HG02763 (cell line): ENCODE results near the gene KLF6.
A peak's percentile ranks its signal among the peaks of the same experiment; 100 is the strongest.

ENCODE experiments used
- ATAC-seq: cut with Tn5 transposase; IDR thresholded peaks from one replicate; pipeline ENCODE4 v1.9.1; 2021; ENCODE audit warnings: mild to moderate bottlenecking, moderate library complexity; ENCODE audit not compliant: unreplicated experiment

KLF6 gene

DNA sequence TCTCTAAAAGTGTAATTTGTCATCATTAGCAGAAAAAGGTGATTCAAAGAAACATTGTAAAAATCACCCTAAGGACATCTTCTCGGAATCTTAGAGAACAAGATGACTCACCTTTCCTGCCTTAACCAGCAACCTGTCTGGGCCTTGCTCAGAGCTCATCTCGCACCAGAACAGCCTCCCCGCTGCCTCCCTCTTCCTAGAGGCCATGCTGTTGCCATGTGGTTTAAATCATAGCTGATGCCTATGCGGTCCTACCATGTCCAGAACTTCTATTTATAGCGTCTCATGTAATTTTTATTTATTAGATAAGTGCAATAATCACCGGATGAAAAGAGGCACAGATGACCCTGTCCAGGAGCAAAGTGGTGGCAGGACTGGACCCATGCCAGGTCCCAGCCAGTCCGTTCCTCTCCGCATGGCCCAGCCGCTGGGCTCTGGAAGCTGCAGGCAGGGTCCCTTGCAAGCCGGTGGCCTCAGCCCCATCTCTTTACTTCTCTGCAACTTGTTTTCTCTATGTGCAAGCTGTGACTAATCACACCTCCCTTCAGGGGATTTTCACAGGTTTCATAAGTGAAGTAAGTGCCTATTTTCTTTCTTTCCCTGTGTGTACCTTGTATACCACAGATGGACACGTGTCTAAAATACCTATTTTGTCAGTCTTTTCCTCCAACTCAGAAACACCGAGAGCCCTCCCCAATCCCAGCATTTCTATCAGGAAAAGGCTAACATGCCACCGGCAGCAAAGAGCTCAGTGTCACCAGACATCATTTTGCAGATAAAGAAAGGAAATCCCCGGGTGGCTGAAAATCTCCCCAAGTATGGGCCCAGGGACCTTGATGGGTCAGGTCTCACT is 27.1 kb downstream of the KLF6 start:
- ATAC-seq = peak; percentile 76

DNA sequence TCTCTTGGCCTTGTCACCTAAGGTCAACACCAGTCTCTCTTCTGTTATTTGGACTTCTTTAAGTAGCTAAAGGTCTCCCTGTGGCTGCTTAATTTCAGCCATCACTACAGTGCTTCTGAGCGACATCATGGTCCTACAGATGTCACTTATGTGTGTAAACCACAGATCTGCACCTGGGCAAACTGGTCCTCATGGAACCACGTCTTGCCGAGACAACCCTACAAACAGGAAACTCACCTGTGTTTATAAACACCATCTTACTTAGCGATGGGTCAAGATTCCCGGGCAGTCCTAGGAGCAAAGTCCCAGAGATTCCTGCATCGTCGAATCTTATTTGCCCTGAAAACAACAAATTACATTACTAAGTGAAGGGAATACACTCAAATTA is 27.8 kb downstream of the KLF6 start:
- ATAC-seq = no peak

DNA sequence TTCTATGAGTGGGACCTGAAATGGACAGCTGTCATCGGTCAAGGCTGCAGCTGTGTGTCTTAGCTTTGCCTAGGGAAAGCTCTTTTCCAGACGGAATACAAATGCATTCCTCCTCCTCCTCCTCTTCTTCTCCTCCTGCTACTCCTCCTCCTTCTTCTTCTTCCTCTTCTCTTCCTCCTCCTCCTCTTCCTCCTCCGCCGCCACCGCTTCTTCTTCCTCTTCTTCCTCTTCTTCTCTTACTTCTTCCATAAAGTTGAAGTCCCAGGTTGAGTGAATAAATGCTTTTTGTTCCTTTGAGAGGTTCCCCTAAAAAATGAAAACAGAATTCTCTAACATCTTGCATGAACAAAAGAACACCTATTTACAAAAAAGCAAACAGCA is 28.7 kb downstream of the KLF6 start:
- no peak for ATAC-seq

DNA sequence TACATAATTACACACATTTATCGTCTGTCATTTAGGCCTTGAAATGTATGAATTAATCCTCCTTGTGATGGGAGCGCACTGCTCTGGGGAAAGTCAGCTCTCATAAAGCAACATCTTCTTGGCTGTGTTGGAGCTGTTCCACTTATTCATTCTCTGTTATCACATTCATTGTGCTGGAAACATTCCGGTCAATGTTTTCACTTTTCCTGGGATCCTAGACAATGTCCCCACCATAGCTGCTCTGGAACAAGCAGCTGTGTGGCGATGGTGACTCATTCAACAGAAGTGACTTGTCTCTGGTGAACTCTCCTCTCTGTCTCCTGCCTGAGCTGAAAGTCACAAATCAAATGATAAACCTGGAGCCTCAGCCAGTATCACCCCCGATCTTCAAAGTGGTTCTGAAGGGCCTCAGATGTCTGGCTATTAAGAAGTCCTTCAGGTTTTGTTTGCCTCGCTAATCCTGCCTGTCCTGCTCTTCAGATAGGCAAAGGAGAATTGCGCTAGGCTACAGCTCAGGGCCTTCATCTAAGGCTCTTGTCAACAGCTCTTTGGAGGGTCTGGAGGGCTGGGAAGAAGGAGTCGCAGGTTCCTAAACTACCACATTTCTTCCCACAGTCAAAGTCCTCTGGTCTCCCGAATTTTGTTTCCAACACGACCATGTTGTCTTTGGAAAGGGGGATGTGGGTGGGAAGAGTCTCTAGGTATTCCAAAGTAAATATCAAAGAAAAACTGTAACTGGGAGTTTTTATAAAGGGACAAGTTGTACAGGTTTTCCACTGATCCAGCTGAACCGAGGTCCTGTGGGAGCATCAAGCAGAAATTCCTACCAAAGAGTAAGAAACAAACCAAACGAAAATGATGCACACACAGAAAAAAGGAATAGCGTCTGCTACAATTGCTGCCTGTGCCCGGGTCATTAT is 29.3 kb downstream of the KLF6 start:
- ATAC-seq = no peak

DNA sequence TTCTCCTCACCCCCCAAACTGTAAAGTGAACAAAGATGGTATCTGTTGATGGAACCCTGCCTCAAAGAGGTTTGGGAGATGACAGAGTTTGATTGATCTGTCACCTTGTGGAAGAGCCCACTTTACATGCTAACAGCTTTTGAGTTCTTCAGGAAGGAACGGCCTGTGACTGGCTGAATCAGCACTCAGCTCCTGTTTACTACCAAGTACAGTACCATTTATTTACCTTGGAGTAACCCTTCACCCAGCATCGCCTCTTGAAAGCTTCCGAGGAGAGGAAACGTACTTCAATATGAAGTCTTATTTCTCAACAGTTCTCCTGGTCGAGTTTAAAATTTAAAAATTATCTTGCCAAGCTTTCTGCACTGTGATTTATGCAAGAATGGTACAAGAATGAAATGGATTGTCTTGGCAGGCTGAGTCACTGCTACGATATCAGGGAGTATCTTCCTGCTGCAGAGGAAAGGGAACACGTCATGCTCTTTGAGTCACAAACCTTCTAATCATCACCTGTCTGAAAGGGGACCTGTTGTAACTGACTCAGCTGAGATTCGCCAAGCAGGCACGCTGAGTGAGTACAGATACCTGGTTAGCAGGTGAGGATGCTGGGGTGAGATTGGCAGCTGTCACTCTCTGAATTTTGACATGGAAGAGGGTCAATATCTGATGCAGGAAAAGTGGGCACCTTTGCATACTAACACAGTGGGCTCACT is 30.1 kb downstream of the KLF6 start:
- ATAC-seq = no peak

DNA sequence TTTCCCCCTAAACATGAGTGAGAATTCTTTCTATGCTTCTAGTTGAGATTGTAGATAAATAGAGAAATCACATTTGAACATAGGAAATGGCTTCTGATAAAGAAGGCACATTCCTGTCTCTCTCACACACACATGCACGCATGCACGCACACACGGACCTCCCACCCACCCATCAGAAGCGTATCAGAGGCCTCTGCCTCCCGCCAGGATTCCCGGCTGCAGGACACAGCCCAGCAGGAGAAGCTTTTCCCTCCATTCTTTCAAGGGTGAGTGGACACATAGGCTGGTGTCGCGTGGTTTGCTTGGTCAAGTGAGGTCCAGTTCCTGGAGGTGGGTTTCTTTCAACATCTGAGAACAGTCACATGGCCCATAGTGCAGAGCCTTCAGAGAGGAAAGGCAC is 34.2 kb downstream of the KLF6 start:
- ATAC-seq = no peak

DNA sequence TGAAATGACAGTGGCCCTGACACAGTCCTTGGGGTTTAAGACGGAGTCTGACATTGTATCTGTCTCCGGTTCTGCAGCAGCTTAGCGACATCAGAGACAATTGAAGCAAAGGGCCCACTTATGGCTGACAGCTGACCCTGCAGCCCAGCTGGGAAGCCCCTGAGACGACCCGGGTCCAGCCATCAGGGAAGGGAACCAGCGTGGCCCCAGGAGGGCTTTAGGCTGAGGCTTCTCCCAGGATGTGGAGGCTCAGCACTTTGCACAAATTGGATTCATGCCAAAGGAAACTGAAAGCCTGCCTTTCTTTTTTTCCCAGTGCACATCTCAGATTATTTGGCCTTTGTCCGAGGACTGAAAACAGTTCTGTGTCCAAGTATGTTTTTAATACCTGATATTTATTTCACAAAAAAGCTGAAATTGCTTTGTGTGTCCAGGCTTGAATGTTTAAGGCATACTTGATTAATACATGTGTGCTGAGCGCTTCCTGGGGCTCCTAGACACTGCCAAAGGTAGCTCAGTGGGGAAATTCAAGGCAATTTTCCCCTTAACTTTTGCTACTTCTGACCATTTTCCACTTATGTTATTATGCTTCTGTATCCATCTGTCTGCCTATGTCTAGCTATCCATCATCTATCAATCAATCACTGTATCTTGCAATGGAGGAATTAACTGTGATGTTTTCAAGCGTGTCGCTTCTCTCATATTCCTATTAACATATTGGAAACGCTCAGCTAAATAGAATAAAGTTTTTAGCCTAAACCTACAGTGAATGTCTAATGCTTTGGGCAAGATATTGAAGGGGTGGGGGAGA is 34.8 kb downstream of the KLF6 start:
- no peak for ATAC-seq

DNA sequence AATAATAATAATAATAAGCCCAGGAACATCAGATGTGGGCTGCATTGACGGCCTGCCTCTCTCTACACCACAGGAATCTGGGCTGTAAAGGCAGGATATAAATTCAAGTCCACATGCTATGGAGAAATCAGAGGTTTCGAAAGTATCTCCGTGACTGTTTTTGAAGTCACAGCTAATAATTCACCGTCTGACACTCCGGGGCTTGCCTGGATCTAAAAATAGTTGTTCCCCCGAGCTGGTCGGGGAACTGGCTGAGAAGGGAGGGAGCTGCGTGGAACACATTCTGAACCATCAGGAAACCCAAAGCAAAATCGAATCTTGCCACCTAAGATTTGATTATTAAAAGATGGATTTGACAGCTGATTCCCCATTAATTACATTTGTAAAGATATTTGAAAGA is 35.4 kb downstream of the KLF6 start:
- ATAC-seq = no peak

DNA sequence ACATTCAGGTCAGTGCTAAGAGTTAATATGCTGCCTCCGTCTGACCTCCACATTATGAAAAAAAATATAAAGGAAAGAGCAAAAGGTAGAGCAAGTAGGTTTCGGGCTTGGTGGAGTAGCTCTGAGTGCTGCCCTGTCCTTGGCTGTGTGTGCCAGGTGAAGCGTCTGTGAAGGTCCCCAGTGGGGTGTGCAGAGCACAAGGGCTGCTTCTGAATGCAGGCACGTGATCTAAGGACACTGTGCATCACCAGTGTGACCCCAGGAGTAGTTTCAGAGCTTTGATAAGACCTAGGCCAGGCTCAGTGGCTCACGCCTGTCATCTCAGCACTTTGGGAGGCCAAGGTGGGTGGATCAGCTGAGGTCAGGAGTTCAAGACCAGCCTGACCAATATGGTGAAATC is 36.0 kb downstream of the KLF6 start:
- ATAC-seq = no peak

DNA sequence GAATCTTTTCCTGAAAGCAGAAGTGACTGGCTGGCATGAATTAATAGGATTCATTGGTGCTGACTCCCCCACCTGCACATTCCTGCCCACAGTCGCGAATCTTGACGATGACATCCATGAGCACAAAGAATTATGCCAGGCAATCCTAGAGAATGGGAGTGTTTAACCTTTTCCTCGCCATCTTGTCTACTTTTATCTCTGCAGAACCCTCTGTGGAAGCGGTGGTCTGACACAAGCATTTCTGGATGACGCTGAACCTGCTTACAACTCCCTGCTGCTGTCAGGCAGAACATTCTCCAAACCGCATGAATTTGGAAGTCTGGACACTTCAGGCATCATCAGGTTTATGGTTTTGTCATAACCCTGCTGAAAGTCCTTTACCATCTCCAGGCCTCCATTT is 36.5 kb downstream of the KLF6 start:
- no peak for ATAC-seq

DNA sequence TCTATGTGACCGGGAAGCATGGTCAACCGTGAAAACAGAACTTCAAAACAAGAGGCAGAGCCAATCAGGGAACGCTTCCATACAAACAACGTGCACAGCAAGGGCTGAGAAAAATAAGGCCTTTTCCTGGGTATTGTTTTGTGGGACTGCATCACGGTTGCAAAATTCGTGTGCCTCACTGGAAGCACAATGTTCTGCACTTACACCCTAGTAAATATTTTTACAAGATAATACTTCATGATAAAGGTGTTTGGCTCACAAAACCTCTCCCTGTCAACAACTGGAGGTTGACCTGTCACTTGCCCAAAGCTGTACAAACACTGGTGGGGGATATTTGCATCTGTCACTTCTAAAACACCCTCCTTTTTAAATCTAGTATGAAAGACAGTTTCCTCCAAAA is 37.0 kb downstream of the KLF6 start:
- no peak for ATAC-seq

DNA sequence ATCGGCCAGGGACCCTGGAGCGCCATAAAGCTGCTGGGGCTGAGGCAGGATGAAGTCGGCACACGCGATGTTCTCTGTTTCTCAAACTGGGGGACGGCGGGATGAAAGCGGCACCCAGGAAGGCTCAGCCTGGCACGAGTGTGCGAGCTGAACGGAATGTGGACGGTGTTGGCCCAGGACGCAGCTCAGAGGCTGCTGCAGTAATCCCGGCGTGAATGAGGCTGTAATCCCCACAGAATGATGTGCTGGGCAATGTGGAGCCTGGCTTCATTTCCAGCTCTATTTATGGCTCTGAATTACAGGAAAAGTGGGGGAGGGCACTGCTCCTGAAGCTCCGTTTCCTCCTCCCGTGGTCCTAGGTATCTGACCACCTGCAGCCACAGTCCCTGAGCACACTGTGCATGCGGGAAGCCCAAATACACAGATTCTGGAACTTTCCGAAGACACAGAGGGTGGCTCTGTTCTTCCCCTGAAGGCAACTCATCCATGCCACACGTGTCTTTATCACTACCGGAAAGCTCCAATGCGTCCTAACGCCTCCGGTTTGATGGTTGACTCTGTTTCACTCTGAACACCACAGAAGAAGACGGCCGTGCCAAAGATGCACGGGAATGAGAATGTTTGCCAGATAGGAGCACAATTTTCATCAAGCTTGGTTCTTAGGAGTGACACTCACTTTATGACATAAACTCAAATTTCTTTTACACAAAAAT is 37.6 kb downstream of the KLF6 start:
- ATAC-seq = no peak

DNA sequence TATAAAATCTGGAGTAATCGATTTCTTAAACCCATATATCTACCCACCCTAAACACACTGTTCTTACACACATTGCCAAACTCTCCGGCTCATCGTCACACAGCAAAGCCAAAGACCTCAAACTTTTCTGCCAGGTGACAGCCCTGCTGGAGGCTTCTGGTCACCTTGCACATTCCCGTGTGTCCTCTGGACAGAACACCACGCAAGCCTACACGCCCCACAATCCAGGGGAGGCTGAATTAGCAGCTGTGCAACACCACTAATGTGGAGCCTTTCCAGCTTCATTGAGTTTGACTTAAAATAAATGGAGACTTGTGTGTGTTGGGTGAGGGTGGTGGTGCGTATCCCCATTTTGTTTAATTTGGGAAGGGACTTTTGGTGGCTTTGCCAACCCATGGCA is 38.4 kb downstream of the KLF6 start:
- ATAC-seq = no peak

DNA sequence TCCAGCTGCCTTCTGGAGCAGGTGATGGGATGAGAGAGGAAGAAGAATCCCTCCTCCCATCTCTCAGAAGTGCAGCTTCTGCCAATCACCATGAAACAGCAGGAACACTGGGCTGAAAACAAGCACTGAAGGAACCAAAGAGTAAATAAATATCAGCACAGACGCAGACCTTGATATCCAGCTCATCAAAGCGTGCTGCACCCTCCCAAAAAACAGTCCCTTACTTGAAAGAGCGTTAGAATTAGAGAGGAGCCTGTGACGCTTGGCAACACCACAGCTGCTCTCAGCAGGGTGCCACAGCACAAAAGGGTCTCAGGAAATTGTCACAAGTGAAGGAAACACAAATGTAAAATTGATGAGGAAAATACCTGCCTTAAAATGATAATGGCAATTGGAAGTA is 39.5 kb downstream of the KLF6 start:
- no peak for ATAC-seq

DNA sequence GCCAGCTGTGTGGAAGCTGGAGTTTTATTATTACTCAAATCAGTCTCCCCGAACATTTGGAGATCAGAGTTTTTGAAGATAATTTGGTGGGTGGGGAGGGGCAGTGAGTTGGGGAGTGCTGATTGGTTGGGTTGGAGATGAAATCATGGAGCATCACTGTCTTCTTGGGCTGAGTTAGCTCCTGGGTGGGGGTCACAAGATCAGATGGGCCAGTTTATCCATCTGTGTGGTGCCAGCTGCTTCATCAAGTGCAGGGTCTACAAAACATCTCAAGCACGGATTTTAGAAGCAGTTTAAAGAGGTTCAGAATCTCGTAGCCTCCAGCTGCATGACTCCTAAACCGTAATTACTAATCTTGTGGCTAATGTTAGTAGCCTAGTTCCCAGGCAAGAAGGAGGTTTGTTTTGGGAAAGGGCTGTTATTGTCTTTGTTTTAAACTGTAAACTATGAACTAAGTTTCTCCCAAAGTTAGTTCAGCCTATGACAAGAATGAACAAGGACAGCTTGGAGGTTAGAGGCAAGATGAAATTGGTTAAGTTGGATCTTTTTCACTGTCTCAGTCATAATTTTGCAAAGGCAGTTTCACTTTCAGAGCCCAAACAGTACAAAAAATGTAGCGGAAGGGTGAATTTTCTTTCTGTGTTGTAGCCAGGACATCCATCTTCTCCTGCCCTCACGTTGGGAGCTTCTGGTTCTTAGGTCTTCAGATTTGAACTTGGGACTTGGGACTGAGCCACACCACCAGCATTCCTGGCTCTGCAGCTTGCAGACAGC is 43.1 kb downstream of the KLF6 start:
- ATAC-seq = no peak

DNA sequence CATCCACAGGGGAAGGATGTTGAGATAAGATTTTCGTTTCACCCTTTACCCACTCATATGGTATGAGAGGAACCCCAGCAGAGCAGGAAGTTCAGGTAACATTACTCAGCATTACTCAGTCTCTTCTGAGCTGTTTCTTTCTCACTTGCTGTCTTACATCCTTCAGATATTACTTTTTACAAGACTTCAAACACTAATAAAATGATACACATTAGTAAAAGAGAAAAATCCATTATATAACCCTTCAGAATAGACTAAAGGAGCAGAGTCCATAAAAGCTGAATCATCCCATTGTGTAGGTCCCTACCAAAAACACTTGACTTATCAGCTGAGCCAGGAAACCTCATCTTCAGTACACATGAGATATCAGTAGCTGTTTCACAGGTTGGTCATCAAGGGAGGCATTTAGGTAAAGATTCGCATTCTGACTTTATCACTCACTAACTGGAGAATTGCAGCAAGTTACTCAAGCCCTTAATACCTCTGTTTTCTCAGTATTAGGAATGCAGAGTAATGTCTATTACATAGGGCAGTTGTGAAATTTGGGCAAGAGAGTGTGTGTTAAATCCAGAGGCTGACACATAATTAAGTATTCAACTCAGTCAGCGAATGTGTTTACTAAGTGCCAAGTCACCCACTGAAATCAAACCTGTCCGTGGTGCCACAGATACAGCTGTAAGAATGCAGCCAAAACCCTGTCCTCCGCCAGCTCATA is 44.7 kb downstream of the KLF6 start:
- ATAC-seq = no peak

DNA sequence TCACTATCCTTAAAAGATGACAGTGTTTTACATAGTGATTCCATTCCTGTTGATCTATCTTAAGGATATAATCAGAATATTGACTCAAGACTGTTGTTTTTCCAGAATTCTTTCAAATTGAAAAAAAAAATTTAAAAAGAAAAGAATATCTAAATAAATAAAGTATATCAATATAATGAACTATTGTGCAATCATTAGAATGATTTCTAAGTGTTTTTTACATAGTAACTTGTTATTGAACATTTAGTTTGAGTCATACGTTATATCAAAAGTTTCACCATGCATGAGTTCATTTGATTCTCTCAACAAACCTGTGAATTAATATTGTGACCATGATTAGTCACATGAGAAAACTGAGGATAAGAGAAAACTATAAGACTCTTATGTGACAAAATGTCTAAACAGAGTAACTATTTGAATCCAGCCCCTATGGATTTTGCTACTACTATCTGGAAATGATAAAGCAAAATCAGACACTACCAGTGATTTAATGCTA is 46.1 kb downstream of the KLF6 start:
- ATAC-seq = no peak

DNA sequence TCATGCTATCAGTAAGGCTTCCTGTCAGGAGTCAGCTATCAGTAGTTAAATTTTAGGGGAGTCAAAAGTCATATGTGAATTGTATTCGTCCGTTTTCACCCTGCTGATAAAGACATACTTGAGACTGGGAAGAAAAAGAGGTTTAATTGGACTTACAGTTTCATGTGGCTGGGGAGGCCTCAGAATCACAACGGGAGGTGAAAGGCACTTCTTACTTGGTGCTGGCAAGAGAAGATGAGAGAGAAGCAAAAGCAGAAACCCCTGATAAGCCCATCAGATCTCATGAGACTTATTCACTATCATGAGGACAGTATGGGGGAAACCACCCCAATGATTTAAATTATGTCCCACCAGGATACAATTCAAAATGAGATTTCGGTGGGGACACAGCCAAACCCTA is 47.1 kb downstream of the KLF6 start:
- ATAC-seq = no peak
